ENCODE measurements around the gene RALGPS1.

- TF ChIP-seq, protein P1, sequence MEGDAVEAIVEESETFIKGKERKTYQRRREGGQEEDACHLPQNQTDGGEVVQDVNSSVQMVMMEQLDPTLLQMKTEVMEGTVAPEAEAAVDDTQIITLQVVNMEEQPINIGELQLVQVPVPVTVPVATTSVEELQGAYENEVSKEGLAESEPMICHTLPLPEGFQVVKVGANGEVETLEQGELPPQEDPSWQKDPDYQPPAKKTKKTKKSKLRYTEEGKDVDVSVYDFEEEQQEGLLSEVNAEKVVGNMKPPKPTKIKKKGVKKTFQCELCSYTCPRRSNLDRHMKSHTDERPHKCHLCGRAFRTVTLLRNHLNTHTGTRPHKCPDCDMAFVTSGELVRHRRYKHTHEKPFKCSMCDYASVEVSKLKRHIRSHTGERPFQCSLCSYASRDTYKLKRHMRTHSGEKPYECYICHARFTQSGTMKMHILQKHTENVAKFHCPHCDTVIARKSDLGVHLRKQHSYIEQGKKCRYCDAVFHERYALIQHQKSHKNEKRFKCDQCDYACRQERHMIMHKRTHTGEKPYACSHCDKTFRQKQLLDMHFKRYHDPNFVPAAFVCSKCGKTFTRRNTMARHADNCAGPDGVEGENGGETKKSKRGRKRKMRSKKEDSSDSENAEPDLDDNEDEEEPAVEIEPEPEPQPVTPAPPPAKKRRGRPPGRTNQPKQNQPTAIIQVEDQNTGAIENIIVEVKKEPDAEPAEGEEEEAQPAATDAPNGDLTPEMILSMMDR (IDR thresholded peaks at IDR 0.05 in 8 of 11, conservative IDR thresholded peaks at IDR 0.05 in 3 of 11), result no peak
- TF ChIP-seq POLR2A (IDR thresholded peaks at IDR 0.05), result no peak
- no peak for TF ChIP-seq POLR2AphosphoS5 (IDR thresholded peaks at IDR 0.05)
Observed at GRCh38 chr9:126932871-126933321, 18.3 kb downstream of the RALGPS1 start.
